ENCODE measurements around the gene MDN1.

The MDN1 gene

DNA sequence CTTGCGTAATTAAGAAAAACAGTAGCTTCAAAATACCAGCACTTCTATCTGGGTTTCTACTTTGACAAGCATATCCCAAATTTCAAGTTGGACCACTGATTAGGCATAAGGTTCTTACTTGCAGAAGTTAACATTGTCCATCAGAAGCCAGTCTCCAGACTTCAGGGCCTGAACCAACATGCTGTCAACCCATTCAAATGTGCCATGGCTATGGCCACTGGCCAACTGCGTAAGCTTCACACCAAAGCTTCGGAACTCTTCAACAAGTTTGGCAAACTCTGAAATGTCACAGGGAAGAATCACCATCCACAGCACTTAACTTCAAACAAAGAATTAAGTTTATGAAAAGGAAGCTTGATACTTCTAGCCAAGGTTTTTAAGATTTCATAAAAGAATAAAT is 103.1 kb downstream of the MDN1 start:
- Histone ChIP-seq H3K9me3 (replicated peaks; ENCODE audit: insufficient read depth, low read length) (no peaks in the 10 kb centered on the region), H3K27ac (ENCODE audit: low read length) (no peak overlapping the region), H2AFZ (ENCODE audit: low read length) (no peak overlapping the region), H3K9ac (ENCODE audit: low read length) (no peak overlapping the region), H3K4me2 (ENCODE audit: low read depth, low read length) (no peak overlapping the region), H3K36me3 (replicated peaks; ENCODE audit: insufficient read depth, low read length) (peaks cover 15% of the 10 kb centered on the region; the same call in 1 of the 2 replicates), H3K4me3 (ENCODE audit: low read length) (no peak overlapping the region), H3K4me1 (ENCODE audit: low read length) (no peaks in the 10 kb centered on the region), H3K9me2 (replicated peaks; ENCODE audit: insufficient read depth, low read length) (no peaks in the 10 kb centered on the region), H3K79me2 (ENCODE audit: low read length) (no peaks in the 10 kb centered on the region), H3F3A (ENCODE audit: insufficient read depth, low read length) (no peaks in the 10 kb centered on the region), H3K27me3 (replicated peaks; ENCODE audit: insufficient read depth, low read length) (no peaks in the 10 kb centered on the region), H4K20me1 (ENCODE audit: insufficient read depth, low read length) (no peaks in the 10 kb centered on the region)
- TF ChIP-seq EZH2 (optimal IDR thresholded peaks at IDR 0.05; ENCODE audit: low read depth, low read length) (no peak), EZH2phosphoT487 (IDR thresholded peaks at IDR 0.05; ENCODE audit: low read length) (no peak)
- TF ChIP-seq, protein P1, sequence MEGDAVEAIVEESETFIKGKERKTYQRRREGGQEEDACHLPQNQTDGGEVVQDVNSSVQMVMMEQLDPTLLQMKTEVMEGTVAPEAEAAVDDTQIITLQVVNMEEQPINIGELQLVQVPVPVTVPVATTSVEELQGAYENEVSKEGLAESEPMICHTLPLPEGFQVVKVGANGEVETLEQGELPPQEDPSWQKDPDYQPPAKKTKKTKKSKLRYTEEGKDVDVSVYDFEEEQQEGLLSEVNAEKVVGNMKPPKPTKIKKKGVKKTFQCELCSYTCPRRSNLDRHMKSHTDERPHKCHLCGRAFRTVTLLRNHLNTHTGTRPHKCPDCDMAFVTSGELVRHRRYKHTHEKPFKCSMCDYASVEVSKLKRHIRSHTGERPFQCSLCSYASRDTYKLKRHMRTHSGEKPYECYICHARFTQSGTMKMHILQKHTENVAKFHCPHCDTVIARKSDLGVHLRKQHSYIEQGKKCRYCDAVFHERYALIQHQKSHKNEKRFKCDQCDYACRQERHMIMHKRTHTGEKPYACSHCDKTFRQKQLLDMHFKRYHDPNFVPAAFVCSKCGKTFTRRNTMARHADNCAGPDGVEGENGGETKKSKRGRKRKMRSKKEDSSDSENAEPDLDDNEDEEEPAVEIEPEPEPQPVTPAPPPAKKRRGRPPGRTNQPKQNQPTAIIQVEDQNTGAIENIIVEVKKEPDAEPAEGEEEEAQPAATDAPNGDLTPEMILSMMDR (IDR thresholded peaks at IDR 0.05; ENCODE audit: low read length): no peak
- DNase-seq: no peak

DNA sequence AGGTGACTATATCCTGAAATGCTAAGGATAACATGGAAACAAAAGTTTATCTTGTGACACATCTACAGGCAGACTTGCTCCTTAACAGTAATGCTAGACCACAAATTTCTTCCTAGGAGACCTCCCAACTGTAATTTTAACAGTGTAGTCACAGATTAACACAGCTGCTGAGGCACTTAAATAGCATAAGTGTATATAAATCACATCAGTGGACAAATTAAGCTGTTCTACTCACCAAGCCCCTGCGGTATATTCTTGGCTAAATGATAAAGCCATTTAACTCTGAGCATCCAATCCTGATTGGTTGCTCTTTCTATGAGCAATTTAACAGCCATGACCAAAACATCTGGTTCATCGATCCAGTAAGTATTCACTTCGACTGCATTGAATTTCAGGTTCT is 107.8 kb downstream of the MDN1 start:
- Histone ChIP-seq H3K27me3 (replicated peaks; ENCODE audit: insufficient read depth, low read length) (no peaks in the 10 kb centered on the region), H3K36me3 (replicated peaks; ENCODE audit: insufficient read depth, low read length) (peaks cover 10% of the 10 kb centered on the region; the same call in 1 of the 2 replicates)
- DNase-seq: no peak

DNA sequence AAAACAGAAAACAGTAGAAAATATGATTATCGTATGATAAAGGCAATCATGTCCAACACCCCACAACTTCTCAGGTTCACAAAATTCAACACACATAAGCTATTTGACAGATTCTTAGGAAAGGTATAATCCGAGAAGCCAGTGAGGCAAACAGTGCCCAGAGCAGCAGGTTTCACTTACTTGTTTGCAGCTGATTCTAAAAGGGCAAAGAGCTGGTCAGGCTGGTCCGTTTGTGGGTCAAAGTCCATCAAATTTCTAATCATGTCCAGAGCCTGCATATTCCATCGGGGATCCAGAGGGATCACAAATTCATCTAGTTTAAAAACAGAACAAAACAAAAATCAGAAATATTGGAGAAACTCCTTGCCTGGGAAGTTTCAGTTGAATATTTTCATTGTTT is 111.3 kb downstream of the MDN1 start:
- no peaks in the 10 kb centered on the region for H4K20me1 ChIP-seq (ENCODE audit: insufficient read depth, low read length)
- no peaks in the 10 kb centered on the region for H3K27me3 ChIP-seq (replicated peaks; ENCODE audit: insufficient read depth, low read length)
- H3F3A ChIP-seq (ENCODE audit: insufficient read depth, low read length): no peaks in the 10 kb centered on the region
- no peaks in the 10 kb centered on the region for H3K9me3 ChIP-seq (replicated peaks; ENCODE audit: insufficient read depth, low read length)
- no peak overlapping the region for H3K27ac ChIP-seq (ENCODE audit: low read length)
- H3K9ac ChIP-seq (ENCODE audit: low read length): no peak overlapping the region
- H3K79me2 ChIP-seq (ENCODE audit: low read length): no peaks in the 10 kb centered on the region
- H3K4me3 ChIP-seq (ENCODE audit: low read length): no peak overlapping the region
- no peak overlapping the region for H3K4me2 ChIP-seq (ENCODE audit: low read depth, low read length)
- DNase-seq: no peak
- peaks cover 12% of the 10 kb centered on the region; the same call in 1 of the 2 replicates for H3K36me3 ChIP-seq (replicated peaks; ENCODE audit: insufficient read depth, low read length)
- H3K9me2 ChIP-seq (replicated peaks; ENCODE audit: insufficient read depth, low read length): no peaks in the 10 kb centered on the region
- H2AFZ ChIP-seq (ENCODE audit: low read length): no peak overlapping the region
- H3K4me1 ChIP-seq (ENCODE audit: low read length): no peaks in the 10 kb centered on the region
- TF ChIP-seq, protein P1 (IDR thresholded peaks at IDR 0.05; ENCODE audit: low read length): no peak
- TF ChIP-seq EZH2phosphoT487 (IDR thresholded peaks at IDR 0.05; ENCODE audit: low read length): no peak
- TF ChIP-seq EZH2 (optimal IDR thresholded peaks at IDR 0.05; ENCODE audit: low read depth, low read length): no peak

More for the DNA sequence above, 107.8 kb downstream of the MDN1 start:
- Histone ChIP-seq H3K4me1 (ENCODE audit: low read length) (no peaks in the 10 kb centered on the region), H4K20me1 (ENCODE audit: insufficient read depth, low read length) (no peaks in the 10 kb centered on the region), H3F3A (ENCODE audit: insufficient read depth, low read length) (no peaks in the 10 kb centered on the region), H2AFZ (ENCODE audit: low read length) (no peak overlapping the region), H3K4me2 (ENCODE audit: low read depth, low read length) (no peak overlapping the region), H3K9ac (ENCODE audit: low read length) (no peak overlapping the region), H3K9me3 (replicated peaks; ENCODE audit: insufficient read depth, low read length) (no peaks in the 10 kb centered on the region), H3K79me2 (ENCODE audit: low read length) (no peaks in the 10 kb centered on the region), H3K27ac (ENCODE audit: low read length) (no peak overlapping the region), H3K9me2 (replicated peaks; ENCODE audit: insufficient read depth, low read length) (no peaks in the 10 kb centered on the region), H3K4me3 (ENCODE audit: low read length) (no peak overlapping the region)
- TF ChIP-seq EZH2 (optimal IDR thresholded peaks at IDR 0.05; ENCODE audit: low read depth, low read length) (no peak), EZH2phosphoT487 (IDR thresholded peaks at IDR 0.05; ENCODE audit: low read length) (no peak)
- TF ChIP-seq, protein P1 (IDR thresholded peaks at IDR 0.05; ENCODE audit: low read length): no peak
